HepG2 (cell line): ENCODE data around the gene SLC17A8. TPM values are rescaled to one million over a fixed set of nuclear protein-coding genes. Genes with fewer than 3 reads are reported as not detected.

Experiments
- ATAC-seq: fragments of 200-7000 bp; cut with Tn5 transposase; 3 replicates; pipeline ENCODE4 v1.9.1; 2020; ENCODE audit warnings: mild to moderate bottlenecking, moderate library complexity
- BruUV-seq: library from RNA; stranded (reverse); fragments of 400-500 nt; replicated peaks from 2 replicates; lab custom pipeline; 2021; lab: Mats Ljungman, UMichigan
- CTCF ChIA-PET: fragments of 300-600 bp; formaldehyde crosslinking; extraction: SDS; loops from one replicate; lab custom pipeline; 2021; ENCODE audit warnings: low total read pairs, inconsistent platforms, low intra/inter-chr PET ratio; lab: Yijun Ruan, JAX
- POLR2A ChIA-PET: fragments of 350-600 bp; sonication (Branson Sonifier 250); formaldehyde crosslinking; loops from one replicate; lab custom pipeline; 2020; ENCODE audit warnings: antibody characterized with exemption, inconsistent platforms; lab: Yijun Ruan, JAX
- DNase-seq: peaks from one replicate; pipeline ENCODE4 v3.0.0-alpha.2; 2015; ENCODE audit warnings: low spot score
- FAIRE-seq: peaks from 3 replicates; lab custom pipeline; 2011; peaks lifted over from hg19 to GRCh38; lab: Jason Lieb, UNC
- H2AFZ ChIP-seq: one replicate; pipeline ENCODE4 v1.6.1; 2011; ENCODE audit warnings: low read length, inconsistent platforms
- H3K27ac ChIP-seq: fragments of 300-600 bp; 3 replicates; pipeline ENCODE4 v1.8.0; 2011; ENCODE audit warnings: mixed run types, mild to moderate bottlenecking, mixed read lengths, low read length, inconsistent platforms; ENCODE audit not compliant: insufficient read depth; ENCODE audit errors: extremely low read length
- H3K27me3 ChIP-seq, 2 experiments: fragments of 200-600 bp in 1 of 2; 2 replicates in 1 of 2; 3 replicates in 1 of 2; pipeline versions ENCODE4 v1.6.0 to v1.8.0; 2011; ENCODE audit warnings: low read length in 2 of 2, mild to moderate bottlenecking in 2 of 2, moderate library complexity in 2 of 2, inconsistent platforms in 1 of 2; ENCODE audit not compliant: insufficient read depth in 2 of 2, control insufficient read depth in 1 of 2
- H3K36me3 ChIP-seq, 2 experiments: fragments of 200-600 bp in 1 of 2; replicated peaks in 1 of 2; 2 replicates in 1 of 2; 3 replicates in 1 of 2; pipeline versions ENCODE4 v1.5.1 to v1.8.0; 2011; ENCODE audit warnings: low read length in 2 of 2, inconsistent platforms in 1 of 2; ENCODE audit not compliant: insufficient read depth in 2 of 2, control insufficient read depth in 1 of 2
- H3K4me1 ChIP-seq: 2 replicates; pipeline ENCODE4 v1.5.1; 2012; ENCODE audit warnings: low read length, inconsistent platforms; ENCODE audit not compliant: insufficient read depth
- H3K4me2 ChIP-seq: 2 replicates; pipeline ENCODE4 v1.6.0; 2011; ENCODE audit warnings: low read depth, low read length, inconsistent platforms
- H3K4me3 ChIP-seq, 3 experiments: fragments of 200-600 bp in 1 of 3; sonication (generic), shearing (Covaris generic) in 1 of 3; replicated peaks in 1 of 3; 2 replicates each; pipeline ENCODE4 v1.5.1; 2011 to 2016; ENCODE audit warnings: low read length in 3 of 3, inconsistent platforms in 2 of 3, low read depth in 2 of 3, mild to moderate bottlenecking in 2 of 3, control low read depth in 1 of 3, mixed read lengths in 1 of 3; ENCODE audit not compliant: insufficient read depth in 1 of 3
- H3K79me2 ChIP-seq: one replicate; pipeline ENCODE4 v1.6.1; 2011; ENCODE audit warnings: low read length, inconsistent platforms; ENCODE audit not compliant: insufficient read depth
- H3K9ac ChIP-seq: 2 replicates; pipeline ENCODE4 v1.6.0; 2011; ENCODE audit warnings: mild to moderate bottlenecking, low read depth, low read length, inconsistent platforms; ENCODE audit not compliant: insufficient read depth
- H3K9me3 ChIP-seq: 2 replicates; pipeline ENCODE4 v1.5.1; 2012; ENCODE audit warnings: mild to moderate bottlenecking, low read length
- H4K20me1 ChIP-seq: 2 replicates; pipeline ENCODE4 v1.6.0; 2011; ENCODE audit warnings: inconsistent platforms, mild to moderate bottlenecking, low read length, moderate library complexity; ENCODE audit not compliant: insufficient read depth
- ATRX ChIP-seq: sonication (generic); formaldehyde crosslinking; IDR thresholded peaks from 2 replicates; pipeline ENCODE4 v1.4.0; 2020; ENCODE audit warnings: missing genetic modification reagents, borderline replicate concordance
- GATA4 ChIP-seq: sonication (generic); IDR thresholded peaks from 2 replicates; pipeline ENCODE4 v1.6.1; 2016; ENCODE audit warnings: antibody characterized with exemption, low read depth, borderline replicate concordance
- HNRNPH1 ChIP-seq: fragments of 200-400 bp; formaldehyde crosslinking; optimal IDR thresholded peaks from 2 replicates; pipeline ENCODE3; 2017; ENCODE audit warnings: mild to moderate bottlenecking, low read depth, low read length
- PHF8 ChIP-seq: sonication (generic); formaldehyde crosslinking; IDR thresholded peaks from 2 replicates; pipeline ENCODE4 v1.5.0; 2020; ENCODE audit warnings: missing genetic modification reagents
- TBP ChIP-seq: sonication (generic); formaldehyde crosslinking; IDR thresholded peaks from 2 replicates; pipeline ENCODE4 v1.5.0; 2020; ENCODE audit warnings: missing genetic modification reagents
- XBP1 ChIP-seq: sonication (generic); formaldehyde crosslinking; IDR thresholded peaks from 2 replicates; pipeline ENCODE4 v1.5.0; 2020; ENCODE audit warnings: missing genetic modification reagents
- ZNF143 ChIP-seq: sonication (generic); formaldehyde crosslinking; IDR thresholded peaks from 2 replicates; pipeline ENCODE4 v1.4.0; 2020; ENCODE audit warnings: missing genetic modification reagents
- ZNF329 ChIP-seq: sonication (generic); formaldehyde crosslinking; IDR thresholded peaks from 2 replicates; pipeline ENCODE4 v1.9.0; 2021; ENCODE audit warnings: low read depth, mild to moderate bottlenecking, missing genetic modification reagents
- ZNF496 ChIP-seq: sonication (generic); formaldehyde crosslinking; IDR thresholded peaks from 2 replicates; pipeline ENCODE4 v1.8.1; 2023; ENCODE audit warnings: mild to moderate bottlenecking, moderate library complexity, missing genetic modification reagents; ENCODE audit not compliant: insufficient replicate concordance
- ZNF598 ChIP-seq: sonication (generic); formaldehyde crosslinking; IDR thresholded peaks from 2 replicates; pipeline ENCODE4 v1.5.1; 2020; ENCODE audit warnings: mild to moderate bottlenecking, missing genetic modification reagents, borderline replicate concordance
- ZNF660 ChIP-seq: sonication (generic); formaldehyde crosslinking; IDR thresholded peaks from 2 replicates; pipeline ENCODE4 v1.5.1; 2020; ENCODE audit warnings: mild to moderate bottlenecking, low read depth, missing genetic modification reagents, borderline replicate concordance
- WGBS: methylation state at CpG from one replicate; pipeline ENCODE4 v1.1.6; 2017; ENCODE audit warnings: low lambda C conversion rate; 5-methylcytosine and 5-hydroxymethylcytosine counted together
- in situ Hi-C: cut with HindIII; loops from 2 replicates; pipeline ENCODE4 v1.10.0; 2017; ENCODE audit warnings: low pct_unique_long_range_greater_than_20kb; ENCODE audit not compliant: extremely low pct_ligation_motif_present
- intact Hi-C: fragments of 100-400 bp; cut with micrococcal nuclease; formaldehyde crosslinking; loops from one replicate; pipeline ENCODE4 v1.10.0; 2022; ENCODE audit not compliant: unreplicated experiment
- polyA plus RNA-seq, 8 experiments: library from polyadenylated mRNA; depleted of rRNA in 3 of 8; stranded (reverse) in 7 of 8; unstranded in 1 of 8; fragments of >200 nt; fragmentation: Illumina TruSeq in 4 of 8; extraction: Trizol in 4 of 8; gene quantifications; 2 replicates each; pipeline versions ENCODE4 v1.2.1 to v1.2.3, GENCODE V29; 2011 to 2016; ENCODE audit warnings: low read depth in 4 of 8, missing spikeins in 1 of 8, mixed read lengths in 1 of 8; ENCODE audit not compliant: insufficient read depth in 1 of 8
- total RNA-seq, 5 experiments: library from RNA; depleted of rRNA; stranded (reverse); fragments of >200 nt; fragmentation: Illumina TruSeq; extraction: Trizol; gene quantifications; 2 replicates each; pipeline ENCODE4 v1.2.3, GENCODE V29; 2016; ENCODE audit warnings: low read depth in 1 of 5
- TF ChIP-seq, protein P1 (sequence below): sonication (generic); formaldehyde crosslinking; IDR thresholded peaks from 2 replicates; pipeline ENCODE4 v1.4.0; 2020; ENCODE audit warnings: mild to moderate bottlenecking, missing genetic modification reagents
- TF ChIP-seq, protein P2 (sequence below): sonication (generic); formaldehyde crosslinking; IDR thresholded peaks from 2 replicates; pipeline ENCODE4 v1.5.0; 2020; ENCODE audit warnings: mild to moderate bottlenecking, missing genetic modification reagents
- TF ChIP-seq, protein P3 (sequence below): sonication (generic); formaldehyde crosslinking; IDR thresholded peaks from 2 replicates; pipeline ENCODE4 v1.4.0; 2020; ENCODE audit warnings: low read depth, mild to moderate bottlenecking, missing genetic modification reagents
- TF ChIP-seq, protein P4 (sequence below): IDR thresholded peaks from 2 replicates; pipeline ENCODE4 v1.6.1; 2016; ENCODE audit warnings: low read depth, missing genetic modification reagents, missing compliant biosample characterization

SLC17A8 gene
- total and polyA plus RNA-seq, 2 of the 13 experiments (the other 11 are each of a cell fraction or from before 2014, with no cell fraction given): 0.07 to 0.15 TPM

DNA sequence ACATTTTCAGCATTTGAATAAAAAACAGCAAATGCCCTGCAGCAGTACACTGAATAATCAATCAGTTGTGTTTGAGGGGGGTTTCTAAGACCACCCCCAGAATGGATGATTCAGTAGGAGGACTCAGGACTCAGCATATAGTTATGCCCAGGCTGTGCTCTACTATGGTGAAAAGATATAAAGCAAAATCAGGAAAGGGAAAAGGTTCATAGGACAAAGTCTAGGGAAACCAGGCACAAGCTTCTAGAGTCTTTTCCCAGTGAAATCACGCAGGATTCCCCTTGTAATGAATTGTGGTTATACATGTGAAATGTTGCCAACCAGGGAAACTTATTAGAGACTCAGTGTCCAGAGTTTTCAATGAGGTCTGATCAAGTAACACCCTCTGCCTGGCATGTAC, 25.0 kb upstream of the SLC17A8 start (continued):
- TF ChIP-seq, protein P1, sequence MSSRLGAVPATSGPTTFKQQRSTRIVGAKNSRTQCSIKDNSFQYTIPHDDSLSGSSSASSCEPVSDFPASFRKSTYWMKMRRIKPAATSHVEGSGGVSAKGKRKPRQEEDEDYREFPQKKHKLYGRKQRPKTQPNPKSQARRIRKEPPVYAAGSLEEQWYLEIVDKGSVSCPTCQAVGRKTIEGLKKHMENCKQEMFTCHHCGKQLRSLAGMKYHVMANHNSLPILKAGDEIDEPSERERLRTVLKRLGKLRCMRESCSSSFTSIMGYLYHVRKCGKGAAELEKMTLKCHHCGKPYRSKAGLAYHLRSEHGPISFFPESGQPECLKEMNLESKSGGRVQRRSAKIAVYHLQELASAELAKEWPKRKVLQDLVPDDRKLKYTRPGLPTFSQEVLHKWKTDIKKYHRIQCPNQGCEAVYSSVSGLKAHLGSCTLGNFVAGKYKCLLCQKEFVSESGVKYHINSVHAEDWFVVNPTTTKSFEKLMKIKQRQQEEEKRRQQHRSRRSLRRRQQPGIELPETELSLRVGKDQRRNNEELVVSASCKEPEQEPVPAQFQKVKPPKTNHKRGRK (CRISPR knock-in tag): no peak
- TF ChIP-seq, all 625 proteins: peak for 0

DNA sequence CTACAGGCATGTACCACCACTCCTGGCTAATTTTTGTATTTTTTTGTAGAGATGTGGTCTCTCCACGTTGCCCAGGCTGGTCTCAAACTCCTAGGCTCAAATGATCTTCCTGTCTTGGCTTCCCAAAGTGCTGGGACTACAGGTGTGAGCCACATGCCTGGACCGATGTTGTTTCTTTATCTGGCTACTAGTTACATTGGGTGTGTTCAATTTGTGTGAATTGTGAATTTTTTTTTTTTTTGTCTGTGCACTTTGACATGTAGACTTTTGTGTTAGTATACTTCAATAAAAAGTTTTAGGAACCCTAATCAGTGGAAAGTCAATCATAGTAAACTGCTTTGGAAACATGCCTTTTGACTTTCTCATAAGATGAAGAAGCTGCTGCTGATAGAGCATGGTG, 24.0 kb upstream of the SLC17A8 start:
- Histone ChIP-seq H3K9ac (no peak overlapping the region), H2AFZ (no peak overlapping the region), H3K27me3 (no peaks in the 10 kb centered on the region), H3K27ac (no peak overlapping the region), H3K36me3 (peaks cover 8 to 57% of the 10 kb centered on the region in 2 experiments), H3K79me2 (no peaks in the 10 kb centered on the region), H3K4me3 (no peak overlapping the region), H3K4me2 (no peak overlapping the region), H3K9me3 (no peaks in the 10 kb centered on the region), H4K20me1 (no peaks in the 10 kb centered on the region), H3K4me1 (no peaks in the 10 kb centered on the region)
- FAIRE-seq (no peak), ATAC-seq (no peak), DNase-seq (no peak)
- no TSS peak for BruUV-seq
- POLR2A ChIA-PET: no interaction called here
- CTCF ChIA-PET: no interaction called here
- intact Hi-C loops: no loop called here
- in situ Hi-C loops: no loop called here
- WGBS: 100% methylated on average over 2 of the region's 2 CpGs
- TF ChIP-seq ZNF143 (no peak), ZNF496 (CRISPR knock-in tag) (no peak), TBP (no peak), ATRX (CRISPR knock-in tag) (no peak), ZNF598 (no peak), ZNF660 (CRISPR knock-in tag) (no peak), GATA4 (no peak), XBP1 (CRISPR knock-in tag) (no peak), PHF8 (no peak), HNRNPH1 (no peak), ZNF329 (no peak)
- TF ChIP-seq, protein P2, sequence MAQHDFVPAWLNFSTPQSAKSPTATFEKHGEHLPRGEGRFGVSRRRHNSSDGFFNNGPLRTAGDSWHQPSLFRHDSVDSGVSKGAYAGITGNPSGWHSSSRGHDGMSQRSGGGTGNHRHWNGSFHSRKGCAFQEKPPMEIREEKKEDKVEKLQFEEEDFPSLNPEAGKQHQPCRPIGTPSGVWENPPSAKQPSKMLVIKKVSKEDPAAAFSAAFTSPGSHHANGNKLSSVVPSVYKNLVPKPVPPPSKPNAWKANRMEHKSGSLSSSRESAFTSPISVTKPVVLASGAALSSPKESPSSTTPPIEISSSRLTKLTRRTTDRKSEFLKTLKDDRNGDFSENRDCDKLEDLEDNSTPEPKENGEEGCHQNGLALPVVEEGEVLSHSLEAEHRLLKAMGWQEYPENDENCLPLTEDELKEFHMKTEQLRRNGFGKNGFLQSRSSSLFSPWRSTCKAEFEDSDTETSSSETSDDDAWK: no peak
- TF ChIP-seq, protein P3, sequence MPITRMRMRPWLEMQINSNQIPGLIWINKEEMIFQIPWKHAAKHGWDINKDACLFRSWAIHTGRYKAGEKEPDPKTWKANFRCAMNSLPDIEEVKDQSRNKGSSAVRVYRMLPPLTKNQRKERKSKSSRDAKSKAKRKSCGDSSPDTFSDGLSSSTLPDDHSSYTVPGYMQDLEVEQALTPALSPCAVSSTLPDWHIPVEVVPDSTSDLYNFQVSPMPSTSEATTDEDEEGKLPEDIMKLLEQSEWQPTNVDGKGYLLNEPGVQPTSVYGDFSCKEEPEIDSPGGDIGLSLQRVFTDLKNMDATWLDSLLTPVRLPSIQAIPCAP (CRISPR knock-in tag): no peak
- TF ChIP-seq, protein P4, sequence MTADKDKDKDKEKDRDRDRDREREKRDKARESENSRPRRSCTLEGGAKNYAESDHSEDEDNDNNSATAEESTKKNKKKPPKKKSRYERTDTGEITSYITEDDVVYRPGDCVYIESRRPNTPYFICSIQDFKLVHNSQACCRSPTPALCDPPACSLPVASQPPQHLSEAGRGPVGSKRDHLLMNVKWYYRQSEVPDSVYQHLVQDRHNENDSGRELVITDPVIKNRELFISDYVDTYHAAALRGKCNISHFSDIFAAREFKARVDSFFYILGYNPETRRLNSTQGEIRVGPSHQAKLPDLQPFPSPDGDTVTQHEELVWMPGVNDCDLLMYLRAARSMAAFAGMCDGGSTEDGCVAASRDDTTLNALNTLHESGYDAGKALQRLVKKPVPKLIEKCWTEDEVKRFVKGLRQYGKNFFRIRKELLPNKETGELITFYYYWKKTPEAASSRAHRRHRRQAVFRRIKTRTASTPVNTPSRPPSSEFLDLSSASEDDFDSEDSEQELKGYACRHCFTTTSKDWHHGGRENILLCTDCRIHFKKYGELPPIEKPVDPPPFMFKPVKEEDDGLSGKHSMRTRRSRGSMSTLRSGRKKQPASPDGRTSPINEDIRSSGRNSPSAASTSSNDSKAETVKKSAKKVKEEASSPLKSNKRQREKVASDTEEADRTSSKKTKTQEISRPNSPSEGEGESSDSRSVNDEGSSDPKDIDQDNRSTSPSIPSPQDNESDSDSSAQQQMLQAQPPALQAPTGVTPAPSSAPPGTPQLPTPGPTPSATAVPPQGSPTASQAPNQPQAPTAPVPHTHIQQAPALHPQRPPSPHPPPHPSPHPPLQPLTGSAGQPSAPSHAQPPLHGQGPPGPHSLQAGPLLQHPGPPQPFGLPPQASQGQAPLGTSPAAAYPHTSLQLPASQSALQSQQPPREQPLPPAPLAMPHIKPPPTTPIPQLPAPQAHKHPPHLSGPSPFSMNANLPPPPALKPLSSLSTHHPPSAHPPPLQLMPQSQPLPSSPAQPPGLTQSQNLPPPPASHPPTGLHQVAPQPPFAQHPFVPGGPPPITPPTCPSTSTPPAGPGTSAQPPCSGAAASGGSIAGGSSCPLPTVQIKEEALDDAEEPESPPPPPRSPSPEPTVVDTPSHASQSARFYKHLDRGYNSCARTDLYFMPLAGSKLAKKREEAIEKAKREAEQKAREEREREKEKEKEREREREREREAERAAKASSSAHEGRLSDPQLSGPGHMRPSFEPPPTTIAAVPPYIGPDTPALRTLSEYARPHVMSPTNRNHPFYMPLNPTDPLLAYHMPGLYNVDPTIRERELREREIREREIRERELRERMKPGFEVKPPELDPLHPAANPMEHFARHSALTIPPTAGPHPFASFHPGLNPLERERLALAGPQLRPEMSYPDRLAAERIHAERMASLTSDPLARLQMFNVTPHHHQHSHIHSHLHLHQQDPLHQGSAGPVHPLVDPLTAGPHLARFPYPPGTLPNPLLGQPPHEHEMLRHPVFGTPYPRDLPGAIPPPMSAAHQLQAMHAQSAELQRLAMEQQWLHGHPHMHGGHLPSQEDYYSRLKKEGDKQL (CRISPR knock-in tag): no peak
